ENCODE data around the gene NOXO1. TPM values are rescaled to one million over a fixed set of nuclear protein-coding genes. Genes with fewer than 3 reads are reported as not detected.

NOXO1 gene
- total RNA-seq, 1 donor, result not detected

DNA sequence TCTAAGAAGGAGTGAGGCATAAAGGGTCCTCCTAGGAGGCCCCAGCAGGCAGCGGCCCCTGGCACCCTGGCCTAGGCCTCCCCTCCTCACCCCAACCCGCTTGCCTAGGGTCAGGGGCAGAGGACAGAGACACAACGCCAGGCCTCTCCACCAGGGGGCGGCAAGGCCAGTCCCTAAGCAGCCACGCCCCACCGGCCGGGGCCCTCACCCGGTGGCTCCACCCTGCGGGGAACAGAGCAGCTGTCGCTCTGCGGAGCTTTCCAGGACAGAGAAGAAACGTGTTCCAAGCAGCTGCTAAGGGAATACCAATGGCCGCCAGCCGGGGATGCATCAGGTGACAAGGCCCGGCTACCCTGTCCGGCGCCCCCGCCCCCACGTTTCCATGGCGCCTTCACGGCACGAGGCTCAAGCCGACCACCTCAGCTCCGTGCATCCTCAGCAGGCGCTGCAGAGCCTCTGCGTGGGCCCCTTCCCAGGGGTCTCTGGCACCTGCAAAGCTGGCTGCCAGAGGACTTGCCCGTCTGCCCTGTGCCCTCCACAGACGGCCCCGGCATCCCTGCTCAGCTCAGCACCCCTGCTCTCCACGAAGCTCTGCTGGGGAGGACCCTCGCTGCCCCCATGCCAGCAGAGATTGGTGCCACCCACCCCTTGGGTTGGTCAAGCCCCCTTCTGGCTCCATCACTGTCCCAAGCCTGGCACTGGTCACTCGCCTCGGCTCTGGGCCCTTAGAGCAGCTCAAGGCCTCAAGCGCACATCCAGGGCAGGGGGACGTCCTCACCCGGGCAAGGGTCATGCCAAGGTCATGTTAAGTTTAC lies 22.8 kb upstream of the NOXO1 start:
- H3K4me1 ChIP-seq (ENCODE audit: insufficient read depth, low read length), result peaks cover 47% of the 10 kb centered on the region
- no peaks in the 10 kb centered on the region for H3K9me3 ChIP-seq (ENCODE audit: low read depth, low read length)
- no peaks in the 10 kb centered on the region for H3K27me3 ChIP-seq (ENCODE audit: insufficient read depth, low read length)
- H3K4me3 ChIP-seq (ENCODE audit: low read length), result no peak overlapping the region

DNA sequence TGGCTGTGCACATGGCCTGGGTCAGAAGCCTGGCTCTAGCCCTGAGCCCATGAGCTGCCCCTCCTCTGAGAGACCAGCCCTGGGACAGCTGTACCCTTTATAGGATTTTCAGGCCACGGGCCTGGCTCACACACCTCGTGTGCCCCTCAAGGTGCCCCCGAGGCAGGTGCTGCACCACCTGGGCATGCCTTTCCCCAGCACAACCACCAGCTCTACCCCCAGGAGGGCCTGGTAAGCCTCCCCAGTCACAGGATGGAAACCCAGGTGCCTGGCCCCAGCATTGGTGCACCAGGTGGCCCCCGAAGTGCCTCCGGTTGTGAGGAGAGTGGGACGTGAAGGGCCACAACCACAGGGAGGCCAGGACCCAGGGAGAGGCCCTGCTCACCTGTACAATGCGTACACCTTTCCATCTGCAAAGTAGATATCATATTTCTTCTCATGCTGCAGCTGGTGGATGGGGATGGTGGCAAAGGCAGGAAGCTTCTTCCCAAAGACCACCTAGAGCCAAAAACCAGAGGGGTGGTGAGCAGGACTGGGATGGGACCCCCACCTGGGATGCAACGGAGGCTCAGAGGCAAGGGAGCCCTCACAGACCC lies 22.1 kb upstream of the NOXO1 start:
- Histone ChIP-seq H3K4me1 (ENCODE audit: insufficient read depth, low read length) (peaks cover 40% of the 10 kb centered on the region), H3K27me3 (ENCODE audit: insufficient read depth, low read length) (no peaks in the 10 kb centered on the region), H3K9me3 (ENCODE audit: low read depth, low read length) (no peaks in the 10 kb centered on the region), H3K4me3 (ENCODE audit: low read length) (no peak overlapping the region)

- Histone ChIP-seq H3K4me3 (ENCODE audit: low read length) (no peak overlapping the region), H3K27me3 (ENCODE audit: insufficient read depth, low read length) (no peaks in the 10 kb centered on the region), H3K4me1 (ENCODE audit: insufficient read depth, low read length) (peaks cover 33% of the 10 kb centered on the region), H3K9me3 (ENCODE audit: low read depth, low read length) (no peaks in the 10 kb centered on the region)
Measured at GRCh38 chr16:2002406-2003230, 21.3 kb upstream of the NOXO1 start.

- Histone ChIP-seq H3K9me3 (ENCODE audit: low read depth, low read length) (no peaks in the 10 kb centered on the region), H3K4me3 (ENCODE audit: low read length) (no peak overlapping the region), H3K4me1 (ENCODE audit: insufficient read depth, low read length) (peaks cover 23% of the 10 kb centered on the region), H3K27me3 (ENCODE audit: insufficient read depth, low read length) (no peaks in the 10 kb centered on the region)
Measured at GRCh38 chr16:2001456-2002355, 20.4 kb upstream of the NOXO1 start.

DNA sequence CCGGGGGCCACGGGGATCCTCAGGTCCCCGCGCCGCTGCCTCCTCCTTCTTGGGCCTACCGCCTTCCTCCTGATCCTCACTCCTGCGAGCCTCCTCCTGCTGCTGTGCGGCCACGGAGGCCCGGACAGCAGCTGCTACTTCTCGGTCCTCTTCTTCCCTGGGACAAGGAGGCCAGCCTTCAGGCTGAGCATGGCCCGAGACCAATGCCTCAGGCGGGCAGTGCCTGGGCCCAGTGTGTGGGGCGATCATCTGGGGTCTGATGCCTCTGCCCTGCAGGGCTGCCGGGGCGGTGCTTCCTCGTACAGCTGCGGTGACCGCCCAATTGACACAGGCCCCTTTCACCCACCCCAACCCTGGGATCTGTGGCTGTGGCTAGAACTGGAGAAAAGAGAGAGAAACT lies 19.8 kb upstream of the NOXO1 start:
- H3K4me3 ChIP-seq (ENCODE audit: low read length), result no peak overlapping the region
- H3K4me1 ChIP-seq (ENCODE audit: insufficient read depth, low read length), result peaks cover 19% of the 10 kb centered on the region
- no peaks in the 10 kb centered on the region for H3K27me3 ChIP-seq (ENCODE audit: insufficient read depth, low read length)
- no peaks in the 10 kb centered on the region for H3K9me3 ChIP-seq (ENCODE audit: low read depth, low read length)

DNA sequence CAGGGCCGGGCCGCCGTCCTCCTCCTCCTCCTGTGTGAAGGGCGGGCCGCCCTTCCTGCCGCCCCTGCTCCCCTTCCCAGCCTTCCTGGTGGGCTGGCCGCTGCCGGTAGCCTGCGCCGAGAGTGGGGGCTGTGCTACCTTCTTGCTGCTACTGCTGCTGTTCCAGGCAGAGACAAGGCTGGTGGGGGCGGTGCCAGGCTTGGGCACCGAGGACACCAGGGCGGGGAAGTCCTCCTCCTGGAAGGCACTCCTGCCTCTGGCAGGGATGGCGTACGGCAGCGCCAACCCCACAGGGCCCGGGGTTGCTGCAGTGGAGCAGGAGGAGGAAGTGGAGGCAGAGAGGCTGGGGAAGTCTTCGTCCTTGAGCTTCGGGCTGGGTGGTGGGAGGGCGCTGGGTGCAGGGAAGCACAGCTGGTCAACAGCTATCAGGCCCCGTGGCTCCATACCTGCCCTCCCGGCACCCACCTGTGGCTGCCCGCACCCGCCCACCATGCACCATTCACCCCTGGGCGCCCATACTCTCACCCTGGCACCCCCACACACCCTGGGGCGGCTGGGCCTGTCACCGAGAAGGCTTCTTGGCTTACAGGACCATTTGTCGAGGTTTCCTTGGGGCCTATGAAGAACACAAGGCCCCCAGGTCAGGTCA lies 18.7 kb upstream of the NOXO1 start:
- H3K4me1 ChIP-seq (ENCODE audit: insufficient read depth, low read length), result peaks cover 9% of the 10 kb centered on the region
- no peaks in the 10 kb centered on the region for H3K27me3 ChIP-seq (ENCODE audit: insufficient read depth, low read length)
- no peak overlapping the region for H3K4me3 ChIP-seq (ENCODE audit: low read length)
- H3K9me3 ChIP-seq (ENCODE audit: low read depth, low read length), result no peaks in the 10 kb centered on the region

- H3K4me3 ChIP-seq (ENCODE audit: low read length), result no peak overlapping the region
Measured at GRCh38 chr16:1998852-1999801, 17.9 kb upstream of the NOXO1 start.

GRCh38 chr16:1998360-1998835 lies 17.1 kb upstream of the NOXO1 start:
- H3K4me1 ChIP-seq (ENCODE audit: insufficient read depth, low read length), result no peaks in the 10 kb centered on the region
- no peaks in the 10 kb centered on the region for H3K27me3 ChIP-seq (ENCODE audit: insufficient read depth, low read length)
- no peaks in the 10 kb centered on the region for H3K9me3 ChIP-seq (ENCODE audit: low read depth, low read length)
- H3K4me3 ChIP-seq (ENCODE audit: low read length), result no peak overlapping the region

More at GRCh38 chr16:1998852-1999801, 17.9 kb upstream of the NOXO1 start:
- Histone ChIP-seq H3K27me3 (ENCODE audit: insufficient read depth, low read length) (no peaks in the 10 kb centered on the region), H3K4me1 (ENCODE audit: insufficient read depth, low read length) (peaks cover 4% of the 10 kb centered on the region), H3K9me3 (ENCODE audit: low read depth, low read length) (no peaks in the 10 kb centered on the region)

- Histone ChIP-seq H3K4me1 (ENCODE audit: insufficient read depth, low read length) (no peaks in the 10 kb centered on the region), H3K27me3 (ENCODE audit: insufficient read depth, low read length) (no peaks in the 10 kb centered on the region), H3K9me3 (ENCODE audit: low read depth, low read length) (no peaks in the 10 kb centered on the region)
Measured at GRCh38 chr16:1997494-1998359, 16.5 kb upstream of the NOXO1 start.

DNA sequence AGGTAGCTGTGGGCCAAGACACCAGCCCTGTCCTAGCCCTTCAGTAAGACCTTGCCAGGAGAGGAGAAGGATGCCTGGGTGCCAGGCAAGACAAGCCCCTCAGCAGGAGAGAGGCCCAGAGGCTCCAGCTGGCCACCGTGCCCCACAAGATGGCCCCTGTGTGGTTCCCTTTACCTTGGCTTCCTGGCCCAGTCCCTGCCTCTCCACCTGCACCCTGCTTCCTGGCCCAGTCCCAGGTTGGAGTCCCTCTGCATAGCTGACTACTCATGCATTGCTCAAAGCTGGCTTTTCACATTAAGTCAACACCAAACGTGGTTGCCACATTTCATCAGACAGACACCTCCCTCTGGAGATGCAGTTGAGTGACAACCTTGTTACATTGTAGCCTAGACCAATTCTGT lies 12.5 kb upstream of the NOXO1 start:
- peaks cover 20% of the 10 kb centered on the region for H3K27me3 ChIP-seq (ENCODE audit: insufficient read depth, low read length)
- no peaks in the 10 kb centered on the region for H3K9me3 ChIP-seq (ENCODE audit: low read depth, low read length)
- H3K4me3 ChIP-seq (ENCODE audit: low read length), result no peak overlapping the region
- H3K4me1 ChIP-seq (ENCODE audit: insufficient read depth, low read length), result peaks cover 21% of the 10 kb centered on the region

More at GRCh38 chr16:1997494-1998359, 16.5 kb upstream of the NOXO1 start:
- no peak overlapping the region for H3K4me3 ChIP-seq (ENCODE audit: low read length)

- Histone ChIP-seq H3K4me1 (ENCODE audit: insufficient read depth, low read length) (peaks cover 21% of the 10 kb centered on the region), H3K27me3 (ENCODE audit: insufficient read depth, low read length) (peaks cover 23% of the 10 kb centered on the region), H3K4me3 (ENCODE audit: low read length) (no peak overlapping the region), H3K9me3 (ENCODE audit: low read depth, low read length) (no peaks in the 10 kb centered on the region)
Measured at GRCh38 chr16:1992704-1993317, 11.5 kb upstream of the NOXO1 start.

Measured in mononuclear cell (primary cell).